Fibroblast of skin of right quadriceps (primary cell): ENCODE measurements around the gene GLIS1.
"Not testable (repeated sequence)": the region's sequence is repeated elsewhere in the genome, so short reads cannot be mapped to it uniquely, and the experiment has no call there.

Experiments used
- DNase-seq: peaks from one replicate; pipeline ENCODE4 v3.0.0-alpha.2; 2013

The GLIS1 gene

DNA sequence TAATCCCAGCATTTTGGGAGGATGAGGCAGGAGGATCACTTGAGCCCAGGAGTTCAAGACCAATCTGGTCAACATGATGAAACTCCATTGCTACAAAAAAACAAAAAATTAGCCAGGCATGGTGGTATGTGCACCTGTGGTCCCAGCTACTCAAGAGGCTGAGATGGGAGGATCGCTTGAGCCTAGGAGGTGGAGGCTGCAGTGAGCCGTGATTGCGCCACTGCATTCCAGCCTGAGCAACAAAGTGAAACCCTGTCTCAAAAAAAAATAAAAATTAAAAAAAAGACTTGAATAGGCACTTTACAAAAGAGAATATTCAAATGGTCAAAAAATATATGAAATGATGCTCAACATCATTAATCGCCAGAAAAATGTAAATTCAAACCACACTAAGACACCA is 91.0 kb downstream of the GLIS1 start:
- not testable (repeated sequence) for DNase-seq

DNA sequence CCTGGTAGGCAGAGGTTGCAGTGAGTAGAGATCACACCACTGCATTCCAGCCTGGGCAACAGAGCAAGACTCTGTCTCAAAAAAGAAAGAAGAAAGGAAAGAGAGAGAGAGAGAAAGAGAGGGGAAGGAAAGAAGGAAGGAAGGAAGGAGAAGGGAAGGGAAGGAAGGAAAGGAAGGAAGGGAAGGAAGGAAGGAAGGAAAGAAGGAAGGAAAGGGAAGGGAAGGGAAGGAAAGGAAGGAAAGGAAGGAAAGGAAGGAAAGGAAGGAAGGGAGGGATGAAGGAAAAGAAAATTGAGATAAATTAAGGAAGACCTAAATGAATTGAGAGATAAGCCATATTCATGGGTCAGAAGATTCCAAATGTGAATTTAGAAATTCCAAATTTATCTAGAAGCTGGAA is 92.2 kb downstream of the GLIS1 start:
- no peak for DNase-seq

DNA sequence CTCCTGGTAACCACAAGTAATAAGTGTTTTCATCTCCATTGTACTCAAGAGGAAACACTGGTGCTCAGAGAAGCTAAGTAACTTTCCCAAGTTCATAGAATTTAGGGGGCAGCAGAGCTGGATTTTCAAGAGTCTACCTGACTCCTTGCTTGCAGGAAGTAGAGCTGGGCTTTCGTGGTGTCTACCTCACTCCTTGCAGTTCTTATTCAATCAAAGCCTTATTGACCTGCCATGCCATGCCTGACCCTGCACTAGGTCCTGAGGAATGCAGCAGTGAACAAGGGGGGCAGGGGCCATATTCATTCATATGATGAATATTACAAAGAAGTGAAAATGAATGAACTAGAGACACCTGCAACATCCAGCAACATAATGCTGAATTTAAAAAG is 93.3 kb downstream of the GLIS1 start:
- DNase-seq: no peak

- peak; percentile 11 for DNase-seq
Measured at GRCh38 chr1:53644909-53645689, 93.9 kb downstream of the GLIS1 start.

DNA sequence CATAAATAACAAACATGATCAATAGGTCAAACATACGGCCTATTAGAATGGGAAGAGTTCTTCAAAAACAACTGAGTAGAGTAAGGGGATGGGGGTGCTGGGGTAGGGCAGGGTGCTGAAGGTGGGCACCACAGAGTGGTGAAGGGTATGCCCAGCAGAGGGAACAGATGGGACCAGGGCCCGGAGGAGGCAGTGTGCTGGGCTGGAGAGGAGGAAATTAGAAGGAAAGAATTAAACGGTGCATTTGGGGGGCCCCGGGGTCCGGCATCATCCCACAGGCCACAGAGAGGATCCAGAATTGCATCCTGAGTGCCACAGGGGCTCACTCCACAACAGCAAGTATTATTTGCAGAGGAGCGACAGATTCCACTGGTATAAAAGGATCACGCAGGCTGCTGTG is 94.5 kb downstream of the GLIS1 start:
- no peak for DNase-seq

DNA sequence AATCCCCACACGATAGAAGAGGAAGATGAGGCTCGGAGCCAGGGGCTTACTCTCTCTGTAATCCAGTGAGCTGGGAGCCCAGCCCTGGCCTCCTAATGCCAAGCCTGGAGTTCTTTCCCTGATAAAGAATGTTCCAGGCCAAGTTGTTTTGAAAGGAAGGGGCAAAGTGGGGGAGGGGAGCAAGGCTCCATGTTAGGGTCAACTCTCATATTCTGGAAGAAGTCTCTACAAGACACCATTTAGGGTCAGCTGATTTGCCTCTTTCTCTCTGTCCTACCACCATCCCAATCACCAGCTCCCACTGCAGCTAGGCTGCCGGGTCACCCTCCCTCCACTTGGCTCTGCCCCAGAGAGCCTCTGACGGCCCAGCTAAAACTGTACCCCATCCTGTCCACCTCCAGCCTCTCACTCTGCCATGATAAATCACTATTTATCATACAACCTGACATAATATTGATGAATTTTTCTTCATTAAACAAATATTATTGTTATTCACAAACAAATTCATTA is 95.0 kb downstream of the GLIS1 start:
- no peak for DNase-seq

DNA sequence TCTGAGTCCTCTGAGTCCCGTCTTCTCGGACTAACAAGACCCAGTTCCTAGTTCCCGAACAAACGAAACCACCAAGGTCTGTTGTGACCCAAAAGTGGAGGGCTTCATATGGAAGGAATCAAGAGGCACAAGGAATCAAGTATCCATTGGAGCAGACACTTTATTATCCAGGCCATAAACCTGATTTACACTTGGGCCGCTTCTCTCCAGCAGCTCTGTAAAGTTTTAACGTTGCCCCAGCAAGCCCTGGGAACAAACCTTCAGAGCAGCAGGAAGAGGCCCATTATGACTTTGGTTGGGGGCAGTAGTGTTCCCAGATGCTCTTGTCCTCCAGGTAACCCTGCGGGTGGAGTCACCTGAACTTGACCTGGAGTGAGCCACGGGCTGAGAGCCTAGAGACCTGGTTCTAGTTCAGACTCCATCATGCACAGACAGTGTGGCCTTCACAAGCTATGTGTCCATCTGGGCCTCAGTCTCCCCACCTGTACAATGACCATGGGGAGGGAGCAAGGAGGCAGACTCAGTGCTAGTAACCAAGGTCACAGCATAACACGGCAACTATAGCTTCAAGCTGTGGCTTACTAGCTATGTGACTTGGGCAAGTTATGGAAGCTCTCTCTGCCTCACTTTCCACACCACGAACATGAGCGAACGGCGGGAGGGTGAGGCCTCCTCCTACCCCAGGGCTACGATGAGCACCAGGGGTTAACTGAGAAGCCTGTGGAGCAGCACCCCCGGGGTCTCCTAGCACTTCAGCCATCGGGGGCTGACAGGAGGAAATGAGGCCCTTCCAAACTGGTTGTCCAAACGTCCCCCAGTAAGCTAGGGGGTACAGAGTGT is 95.7 kb downstream of the GLIS1 start:
- no peak for DNase-seq

- no peak for DNase-seq
Measured at GRCh38 chr1:53642607-53643006, 96.4 kb downstream of the GLIS1 start.

- DNase-seq: no peak
Measured at GRCh38 chr1:53642215-53642555, 96.8 kb downstream of the GLIS1 start.

- DNase-seq: no peak
Measured at GRCh38 chr1:53641481-53642214, 97.3 kb downstream of the GLIS1 start.

DNA sequence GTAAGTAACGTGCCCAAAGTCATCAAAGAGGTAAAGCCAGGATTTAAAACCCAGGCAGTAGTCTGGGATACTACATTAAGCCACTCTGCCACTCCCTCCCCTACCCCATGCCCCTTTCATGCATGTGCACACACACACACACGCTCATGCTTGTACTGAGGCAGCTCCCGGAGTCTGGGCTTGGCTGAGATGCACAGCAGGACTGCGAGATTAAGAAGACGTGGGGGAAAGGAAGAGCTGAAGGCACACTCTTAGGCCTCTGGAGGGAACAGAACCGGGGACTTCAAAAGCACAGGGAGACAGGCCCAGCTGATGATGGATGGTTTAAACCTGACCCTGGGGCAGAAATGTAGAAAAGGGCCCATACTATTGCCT is 98.3 kb downstream of the GLIS1 start:
- DNase-seq: no peak

- DNase-seq: no peak
Measured at GRCh38 chr1:53639996-53640700, 98.8 kb downstream of the GLIS1 start.

GRCh38 chr1:53639251-53639763 is 99.7 kb downstream of the GLIS1 start:
- peak; percentile 64 for DNase-seq

GRCh38 chr1:53638360-53639035 is 100.5 kb downstream of the GLIS1 start:
- DNase-seq: no peak

DNA sequence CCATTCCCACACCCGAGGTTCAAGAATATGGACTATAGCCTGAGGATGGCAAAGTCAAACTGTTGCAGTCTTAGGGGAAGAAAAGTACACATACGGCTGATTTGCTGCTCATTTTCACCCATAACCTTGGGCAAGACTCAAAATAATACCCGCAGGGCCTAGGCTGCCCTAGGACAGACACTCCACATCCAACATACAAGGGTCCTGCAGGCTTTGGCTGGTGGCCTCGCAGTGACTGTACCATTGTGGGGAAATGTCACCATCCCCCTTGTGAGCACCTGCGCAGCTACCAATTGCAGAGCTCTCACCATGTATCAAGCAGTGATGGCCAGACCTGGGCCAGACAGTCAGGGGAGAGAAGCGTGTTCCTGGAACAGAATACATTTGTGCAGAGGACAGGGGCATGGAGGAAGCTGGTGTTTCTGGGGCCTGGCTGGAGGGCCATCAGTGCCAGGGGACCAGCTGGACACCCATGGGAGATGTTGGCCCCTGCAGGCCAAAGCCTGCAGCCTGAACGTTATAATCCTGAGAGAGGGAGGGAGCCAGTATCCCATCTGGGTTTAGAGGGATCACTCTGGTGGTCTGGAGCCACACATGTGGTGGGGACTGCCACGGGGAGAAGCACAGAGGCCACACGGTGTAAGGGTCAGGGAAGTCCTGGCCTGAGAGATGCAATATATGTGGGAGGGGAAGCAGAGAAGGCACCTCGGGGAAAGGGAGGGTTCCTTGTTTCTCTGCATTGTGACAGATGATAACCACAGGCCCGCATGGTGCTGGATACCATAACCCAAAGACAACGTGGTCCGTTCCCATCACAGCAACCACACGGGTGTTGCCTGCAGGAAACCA is 101.2 kb downstream of the GLIS1 start:
- no peak for DNase-seq

DNA sequence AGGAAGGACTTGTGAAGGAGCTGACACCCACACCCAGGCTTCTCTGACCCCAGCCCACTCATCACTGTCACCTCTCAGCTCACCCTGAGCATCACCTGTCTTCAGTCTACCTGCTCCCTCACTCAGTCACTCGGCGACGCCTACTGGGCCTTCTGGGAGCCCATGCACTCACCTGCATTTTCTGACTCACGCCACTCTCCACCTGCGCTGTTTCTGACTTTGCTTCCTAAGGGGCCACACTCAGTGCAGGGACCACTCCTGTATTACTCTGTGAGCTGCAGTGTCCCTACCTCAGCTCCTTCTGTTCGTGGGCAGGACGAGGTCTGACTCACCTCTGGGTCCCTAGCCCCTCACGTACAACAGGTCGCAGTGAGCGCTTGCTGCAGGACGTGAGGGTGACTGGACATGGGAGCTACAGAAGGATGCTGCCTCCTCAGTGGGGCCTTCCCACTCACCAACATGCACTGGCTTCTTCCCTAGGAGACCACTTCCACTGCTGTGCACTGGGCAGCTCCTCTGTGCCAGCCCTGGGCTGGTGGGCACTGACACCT is 102.3 kb downstream of the GLIS1 start:
- DNase-seq: no peak

- no peak for DNase-seq
Measured at GRCh38 chr1:53634571-53634979, 104.4 kb downstream of the GLIS1 start.

DNA sequence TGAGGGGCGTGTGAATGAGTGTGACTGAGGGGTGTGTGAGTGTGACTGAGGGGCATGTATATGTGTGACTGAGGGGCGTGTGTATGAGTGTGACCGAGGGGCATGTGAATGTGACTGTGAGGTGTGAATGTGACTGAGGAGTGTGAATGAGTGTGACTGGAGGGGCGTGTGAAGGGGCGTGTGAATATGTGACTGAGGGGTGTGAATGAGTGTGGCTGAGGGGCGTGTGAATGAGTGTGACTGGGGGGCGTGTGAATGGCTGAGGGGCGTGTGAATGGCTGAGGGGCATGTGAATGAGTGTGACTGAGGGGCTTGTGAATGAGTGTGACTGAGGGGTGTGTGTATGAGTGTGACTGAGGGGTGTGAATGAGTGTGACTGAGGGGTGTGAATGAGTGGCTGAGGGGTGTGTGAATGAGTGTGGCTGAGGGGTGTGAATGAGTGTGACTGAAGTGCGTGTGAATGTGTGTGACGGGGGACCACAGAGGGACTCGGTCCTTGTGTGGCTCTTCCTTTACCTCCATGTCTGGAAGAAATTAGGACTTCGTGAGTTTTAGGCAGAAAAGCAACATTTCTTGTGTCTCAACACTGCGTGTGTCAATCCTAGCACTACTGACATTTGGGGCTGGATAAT is 105.8 kb downstream of the GLIS1 start:
- DNase-seq: no peak

GRCh38 chr1:53631622-53632310 is 107.2 kb downstream of the GLIS1 start:
- DNase-seq: no peak
